Testis (tissue), 3 donors: ENCODE measurements around the gene STAT2. TPM values are rescaled to one million over a fixed set of nuclear protein-coding genes. Genes with fewer than 3 reads are reported as not detected.

Source experiments
- DNase-seq: peaks from one replicate; pipeline ENCODE4 v3.0.0-alpha.2; 2019
- H3K27ac ChIP-seq, 2 donors: fragments of 200-600 bp; sonication (generic); one replicate each; pipeline ENCODE4 v1.5.1; 2019
- H3K27me3 ChIP-seq: fragments of 200-600 bp; sonication (generic); one replicate; pipeline ENCODE4 v1.5.1; 2019
- H3K36me3 ChIP-seq: fragments of 200-600 bp; sonication (generic); one replicate; pipeline ENCODE4 v1.5.1; 2017; ENCODE audit warnings: low read depth; ENCODE audit errors: missing control alignments
- H3K4me1 ChIP-seq: fragments of 200-600 bp; sonication (generic); one replicate; pipeline ENCODE4 v1.5.1; 2019
- H3K4me3 ChIP-seq, 2 donors: fragments of 200-600 bp; sonication (generic); one replicate each; pipeline ENCODE4 v1.5.1; 2017 to 2019
- H3K9me3 ChIP-seq: fragments of 200-600 bp; sonication (generic); one replicate; pipeline ENCODE4 v1.5.1; 2017
- CTCF ChIP-seq, 3 experiments: fragments of 450-650 bp in 2 of 3; fragments of 200-600 bp in 1 of 3; sonication (generic) in 1 of 3; IDR thresholded peaks; one replicate each; pipeline ENCODE4 v1.5.1; 2016 to 2019; ENCODE audit warnings: antibody characterized with exemption in 3 of 3, mild to moderate bottlenecking in 2 of 3, moderate library complexity in 1 of 3
- POLR2A ChIP-seq: fragments of 450-650 bp; IDR thresholded peaks from one replicate; pipeline ENCODE4 v1.6.1; 2017; ENCODE audit warnings: antibody characterized with exemption, mild to moderate bottlenecking, moderate library complexity
- WGBS, 2 donors: methylation state at CpG; one replicate each; pipeline ENCODE4 v1.1.5; 2018; 5-methylcytosine and 5-hydroxymethylcytosine counted together
- intact Hi-C: fragments of 100-400 bp; cut with DNase I; formaldehyde crosslinking; loops from one replicate; pipeline ENCODE4 v1.15.1; 2023; ENCODE audit warnings: low total_unique reads
- polyA plus RNA-seq: library from polyadenylated mRNA; stranded (reverse); fragments of 350-450 nt; fragmentation: Illumina TruSeq; extraction: RNeasy Lipid Tissue Mini Kit (QIAGEN cat#74804); gene quantifications from one replicate; pipeline ENCODE4 v1.2.3, GENCODE V29; 2014; ENCODE audit warnings: low read depth, low replicate concordance; ENCODE audit not compliant: insufficient read depth
- total RNA-seq, 2 donors: library from RNA; depleted of rRNA; stranded (reverse); fragments of >200 nt; gene quantifications; one replicate each; pipeline ENCODE4 v1.2.3, GENCODE V29; 2016

The STAT2 gene
- total and polyA plus RNA-seq, 3 donors from 2014 or later = 57.0 to 122 (median 110) TPM

- TF ChIP-seq POLR2A (no peak), CTCF (IDR thresholded peaks at IDR 0.05) (no peak)
- Histone ChIP-seq H3K9me3 (no peaks in the 10 kb centered on the region), H3K36me3 (no peaks in the 10 kb centered on the region), H3K4me1 (peaks cover 14% of the 10 kb centered on the region), H3K4me3 (no peak overlapping the region), H3K27me3 (no peaks in the 10 kb centered on the region), H3K27ac (no peak overlapping the region)
- intact Hi-C loops = no loop called here
- no peak for DNase-seq
- 89 to 93% methylated on average over 3 of the region's 3 CpGs for WGBS, 2 donors
Observed at GRCh38 chr12:56304276-56304675, 55.6 kb downstream of the STAT2 start.

- peak overlapping the region; percentile 22 to 86 for H3K27ac ChIP-seq
- no peak for TF ChIP-seq CTCF (IDR thresholded peaks at IDR 0.05)
- no peak for TF ChIP-seq POLR2A
- no peaks in the 10 kb centered on the region for H3K36me3 ChIP-seq
- H3K4me1 ChIP-seq = peaks cover 25% of the 10 kb centered on the region
- peak overlapping the region; percentile 78 to 83 for H3K4me3 ChIP-seq
- no peaks in the 10 kb centered on the region for H3K9me3 ChIP-seq
- no peaks in the 10 kb centered on the region for H3K27me3 ChIP-seq
- intact Hi-C loops = no loop called here
- no peak for DNase-seq
- 18 to 28% methylated on average over 20 to 21 of the region's 21 CpGs for WGBS, 2 donors
Observed at GRCh38 chr12:56300644-56301464, 59.1 kb downstream of the STAT2 start.

GRCh38 chr12:56299853-56300643 lies 59.9 kb downstream of the STAT2 start, which contains the start of gene CS:
Gene CS, minus strand, starts transcription at chr12:56300330. Its CDS starts 129 bp downstream, at chr12:56300201.
- no peak for TF ChIP-seq POLR2A
- TF ChIP-seq CTCF (IDR thresholded peaks at IDR 0.05) = no peak
- H3K27ac ChIP-seq = peak within 1 kb of the TSS; percentile 67 to 86
- intact Hi-C loops = no loop called here
- 0 to 1% methylated on average over 25 to 61 of the region's 63 CpGs for WGBS, 2 donors
- DNase-seq = peak; percentile 100
- no peaks in the 10 kb centered on the region for H3K9me3 ChIP-seq
- H3K4me1 ChIP-seq = peaks cover 25% of the 10 kb centered on the region
- H3K27me3 ChIP-seq = no peaks in the 10 kb centered on the region
- H3K4me3 ChIP-seq = peak within 1 kb of the TSS; percentile 78 to 83
- no peaks in the 10 kb centered on the region for H3K36me3 ChIP-seq

GRCh38 chr12:56299308-56299852 lies 60.5 kb downstream of the STAT2 start:
- intact Hi-C loops = no loop called here

More at GRCh38 chr12:56299308-56299852, 60.5 kb downstream of the STAT2 start:
- Histone ChIP-seq H3K4me3 (peak overlapping the region; percentile 78 to 83), H3K36me3 (no peaks in the 10 kb centered on the region), H3K9me3 (no peaks in the 10 kb centered on the region), H3K27me3 (no peaks in the 10 kb centered on the region), H3K27ac (peak overlapping the region; percentile 67 to 86), H3K4me1 (peaks cover 25% of the 10 kb centered on the region)
- 0 to 1% methylated on average over 10 of the region's 10 CpGs for WGBS, 2 donors
- no peak for DNase-seq
- TF ChIP-seq CTCF (IDR thresholded peaks at IDR 0.05) = no peak
- TF ChIP-seq POLR2A = no peak
